IMR-90 (cell line): Measurements from ENCODE around the gene NOXO1. TPM values are rescaled to one million over a fixed set of nuclear protein-coding genes. Genes with fewer than 3 reads are reported as not detected.

ENCODE experiments used
- ATAC-seq: fragments of 200-7000 bp; cut with Tn5 transposase; 2 replicates; pipeline ENCODE4 v1.9.1; 2020; ENCODE audit warnings: low read depth, mild to moderate bottlenecking, moderate library complexity
- BruUV-seq: library from RNA; stranded (reverse); fragments of 400-500 nt; replicated peaks from 2 replicates; lab custom pipeline; 2021; lab: Mats Ljungman, UMichigan
- CTCF ChIA-PET: fragments of 300-600 bp; formaldehyde crosslinking; extraction: SDS; loops from one replicate; lab custom pipeline; 2021; ENCODE audit warnings: antibody characterized with exemption; lab: Yijun Ruan, JAX
- POLR2A ChIA-PET: fragments of 300-600 bp; sonication (Branson Sonifier 250); formaldehyde crosslinking; loops from one replicate; lab custom pipeline; 2022; ENCODE audit warnings: antibody characterized with exemption; ENCODE audit not compliant: unreplicated experiment; lab: Charles Lee
- DNase-seq: peaks from one replicate; pipeline ENCODE4 v3.0.0; 2013
- H2AFZ ChIP-seq: replicated peaks from 2 replicates; pipeline ENCODE3; 2013; ENCODE audit warnings: low read length, mild to moderate bottlenecking; ENCODE audit not compliant: poor library complexity
- H2AK5ac ChIP-seq: 2 replicates; pipeline ENCODE4 v1.6.1; 2013; ENCODE audit warnings: low read depth, low read length, inconsistent platforms
- H2AK9ac ChIP-seq: replicated peaks from 2 replicates; pipeline ENCODE3; 2013; ENCODE audit warnings: mild to moderate bottlenecking, low read depth, low read length, moderate library complexity; ENCODE audit not compliant: poor library complexity
- H2BK120ac ChIP-seq: 2 replicates; pipeline ENCODE4 v1.6.1; 2013; ENCODE audit warnings: low read depth, low read length, inconsistent platforms
- H2BK15ac ChIP-seq: 3 replicates; pipeline ENCODE4 v1.6.1; 2013; ENCODE audit warnings: low read depth, low read length, inconsistent platforms
- H2BK20ac ChIP-seq: 2 replicates; pipeline ENCODE4 v1.6.1; 2013; ENCODE audit warnings: low read depth, mild to moderate bottlenecking, inconsistent platforms, low read length, moderate library complexity
- H2BK5ac ChIP-seq: 2 replicates; pipeline ENCODE4 v1.6.1; 2013; ENCODE audit warnings: mild to moderate bottlenecking, low read depth, low read length, inconsistent platforms; ENCODE audit not compliant: poor library complexity, severe bottlenecking
- H3K14ac ChIP-seq: replicated peaks from 2 replicates; pipeline ENCODE4 v1.6.1; 2013; ENCODE audit warnings: low read depth, low read length, inconsistent platforms
- H3K18ac ChIP-seq: 2 replicates; pipeline ENCODE4 v1.6.1; 2013; ENCODE audit warnings: low read depth, low read length, control low read depth
- H3K23ac ChIP-seq: 2 replicates; pipeline ENCODE4 v1.6.1; 2013; ENCODE audit warnings: low read depth, low read length, inconsistent platforms
- H3K27ac ChIP-seq: 2 replicates; pipeline ENCODE4 v1.5.1; 2013; ENCODE audit warnings: mild to moderate bottlenecking, control low read depth, low read length; ENCODE audit not compliant: insufficient read depth
- H3K27me3 ChIP-seq: 2 replicates; pipeline ENCODE4 v1.6.1; 2013; ENCODE audit warnings: low read length; ENCODE audit not compliant: control insufficient read depth, insufficient read depth
- H3K36me3 ChIP-seq: 2 replicates; pipeline ENCODE4 v1.6.1; 2013; ENCODE audit warnings: low read length, mixed read lengths; ENCODE audit not compliant: control insufficient read depth, insufficient read depth
- H3K4ac ChIP-seq: 2 replicates; pipeline ENCODE4 v1.6.1; 2013; ENCODE audit warnings: low read depth, low read length, inconsistent platforms
- H3K4me1 ChIP-seq: 2 replicates; pipeline ENCODE4 v1.6.1; 2013; ENCODE audit warnings: low read length, mixed read lengths; ENCODE audit not compliant: control insufficient read depth, insufficient read depth
- H3K4me2 ChIP-seq: 2 replicates; pipeline ENCODE4 v1.6.1; 2013; ENCODE audit warnings: low read depth, mild to moderate bottlenecking, control low read depth, low read length, moderate library complexity
- H3K4me3 ChIP-seq: 2 replicates; pipeline ENCODE4 v1.5.1; 2013; ENCODE audit warnings: low read depth, mild to moderate bottlenecking, control low read depth, low read length, moderate library complexity; ENCODE audit not compliant: insufficient read depth
- H3K56ac ChIP-seq: 2 replicates; pipeline ENCODE4 v1.6.1; 2013; ENCODE audit warnings: low read length, inconsistent platforms; ENCODE audit not compliant: insufficient read depth; ENCODE audit errors: extremely low read depth
- H3K79me1 ChIP-seq, 2 experiments: 2 replicates each; pipeline ENCODE4 v1.6.1; 2013; ENCODE audit warnings: low read length in 2 of 2, inconsistent platforms in 1 of 2, low read depth in 1 of 2
- H3K9ac ChIP-seq: 2 replicates; pipeline ENCODE4 v1.6.1; 2013; ENCODE audit warnings: low read depth, low read length, control low read depth
- H3K9me1 ChIP-seq: 2 replicates; pipeline ENCODE4 v1.6.1; 2013; ENCODE audit warnings: low read length, inconsistent platforms; ENCODE audit not compliant: insufficient read depth
- H3K9me3 ChIP-seq: 2 replicates; pipeline ENCODE4 v1.6.1; 2013; ENCODE audit warnings: low read length; ENCODE audit not compliant: control insufficient read depth, insufficient read depth
- H4K20me1 ChIP-seq: 2 replicates; pipeline ENCODE4 v1.6.1; 2013; ENCODE audit warnings: low read length, inconsistent platforms; ENCODE audit not compliant: insufficient read depth
- H4K5ac ChIP-seq: 2 replicates; pipeline ENCODE4 v1.6.1; 2013; ENCODE audit warnings: mild to moderate bottlenecking, low read depth, low read length, control low read depth
- H4K8ac ChIP-seq, 2 experiments: 2 replicates each; pipeline ENCODE4 v1.6.1; 2013; ENCODE audit warnings: low read depth in 2 of 2, low read length in 2 of 2, control low read depth in 1 of 2, inconsistent platforms in 1 of 2
- H4K91ac ChIP-seq: 2 replicates; pipeline ENCODE4 v1.6.1; 2013; ENCODE audit warnings: low read depth, low read length, inconsistent platforms; ENCODE audit not compliant: insufficient read depth
- BHLHE40 ChIP-seq: fragments of 150-350 bp; IDR thresholded peaks from 2 replicates; pipeline ENCODE4 v1.6.1; 2016; ENCODE audit warnings: mild to moderate bottlenecking, low read depth, low read length
- CHD1 ChIP-seq: IDR thresholded peaks from 2 replicates; pipeline ENCODE4 v1.6.1; 2012; ENCODE audit warnings: low read depth, low read length, improper control_type of control experiment
- FOS ChIP-seq: fragments of 150-350 bp; IDR thresholded peaks from 2 replicates; pipeline ENCODE4 v1.6.1; 2016; ENCODE audit warnings: low read depth, low read length
- MAZ ChIP-seq: IDR thresholded peaks from 2 replicates; pipeline ENCODE4 v1.6.1; 2012; ENCODE audit warnings: low read depth, mild to moderate bottlenecking, low read length, improper control_type of control experiment, moderate library complexity, borderline replicate concordance
- MXI1 ChIP-seq: IDR thresholded peaks from 2 replicates; pipeline ENCODE4 v1.6.1; 2012; ENCODE audit warnings: low read depth, mild to moderate bottlenecking, low read length, moderate library complexity, borderline replicate concordance
- RAD21 ChIP-seq: IDR thresholded peaks from 2 replicates; pipeline ENCODE4 v1.6.1; 2012; ENCODE audit warnings: low read length, improper control_type of control experiment
- RCOR1 ChIP-seq: IDR thresholded peaks from 2 replicates; pipeline ENCODE4 v1.6.1; 2012; ENCODE audit warnings: mild to moderate bottlenecking, low read length, improper control_type of control experiment; ENCODE audit not compliant: insufficient replicate concordance
- RFX5 ChIP-seq: IDR thresholded peaks from 2 replicates; pipeline ENCODE4 v1.8.0; 2012; ENCODE audit warnings: low read depth, mild to moderate bottlenecking, low read length, moderate library complexity
- SMC3 ChIP-seq: fragments of 150-350 bp; IDR thresholded peaks from 2 replicates; pipeline ENCODE4 v1.6.1; 2016; ENCODE audit warnings: low read depth, mild to moderate bottlenecking, antibody characterized with exemption, low read length, moderate library complexity
- USF2 ChIP-seq: fragments of 150-350 bp; IDR thresholded peaks from 2 replicates; pipeline ENCODE4 v1.6.1; 2017; ENCODE audit warnings: mild to moderate bottlenecking, antibody characterized with exemption, low read length, low read depth
- WGBS, 2 experiments: methylation state at CpG; one replicate each; pipeline versions ENCODE4 v1.1.5 to v1.1.7; 2013; ENCODE audit warnings: missing lambda C conversion rate in 2 of 2; ENCODE audit not compliant: insufficient read length in 1 of 2; ENCODE audit errors: extremely low coverage in 2 of 2; 5-methylcytosine and 5-hydroxymethylcytosine counted together
- dilution Hi-C: fragments of 300-500 bp; cut with HindIII; formaldehyde crosslinking; loops from one replicate; pipeline ENCODE4 v1.14.3; 2018; ENCODE audit warnings: low sequenced_read_pairs; ENCODE audit not compliant: unreplicated experiment
- in situ Hi-C: fragments of 300-500 bp; cut with MboI; formaldehyde crosslinking; loops from 3 replicates; pipeline ENCODE4 v1.14.3; 2019; ENCODE audit warnings: low sequenced_read_pairs, inconsistent platforms, mixed read lengths
- intact Hi-C: fragments of 100-400 bp; cut with micrococcal nuclease; formaldehyde crosslinking; loops from 2 replicates; pipeline ENCODE4 v1.10.0; 2022
- polyA plus RNA-seq, 3 experiments: library from polyadenylated mRNA; depleted of rRNA; stranded (reverse); fragments of >200 nt; gene quantifications; 2 replicates each; pipeline ENCODE4 v1.2.3, GENCODE V29; 2012; ENCODE audit warnings: low replicate concordance in 1 of 3
- total RNA-seq: library from RNA; depleted of rRNA; stranded (reverse); fragments of >200 nt; gene quantifications from 2 replicates; pipeline ENCODE4 v1.2.3, GENCODE V29; 2012
- TF ChIP-seq, protein P1 (sequence below): conservative IDR thresholded peaks from 2 replicates; pipeline ENCODE4 v1.5.1; 2012; ENCODE audit warnings: mild to moderate bottlenecking, low read depth, low read length, improper control_type of control experiment
- TF ChIP-seq, protein P2 (sequence below): fragments of 150-350 bp; IDR thresholded peaks from 2 replicates; pipeline ENCODE4 v1.6.1; 2016; ENCODE audit warnings: low read depth, mild to moderate bottlenecking, low read length, moderate library complexity, borderline replicate concordance

NOXO1 gene
- total and polyA plus RNA-seq, 2 of the 4 experiments (the other 2 are of a cell fraction) = 0.56 TPM; not detected in 1

DNA sequence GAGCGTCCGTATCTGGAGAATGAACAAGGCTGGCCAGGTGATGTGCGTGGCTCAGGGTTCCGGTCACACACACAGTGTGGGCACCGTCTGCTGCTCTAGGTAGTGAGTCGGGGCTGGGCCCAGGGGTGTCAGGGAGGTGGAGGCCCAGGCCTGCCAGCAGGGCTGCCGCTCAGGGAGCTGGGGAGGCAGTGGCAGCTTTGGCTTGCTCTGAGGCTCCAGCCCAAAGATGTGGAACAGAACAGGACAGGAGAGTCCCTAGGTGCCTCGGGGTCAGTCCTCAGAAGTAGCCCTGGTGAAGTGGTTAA lies 5.1 kb downstream of the NOXO1 start:
- no peak overlapping the region for H3K4me2 ChIP-seq
- no peak overlapping the region for H2BK15ac ChIP-seq
- H2BK20ac ChIP-seq = no peak overlapping the region
- no peak overlapping the region for H3K56ac ChIP-seq
- H3K23ac ChIP-seq = no peak overlapping the region
- POLR2A ChIA-PET = no interaction called here
- H3K36me3 ChIP-seq = peaks cover 48% of the 10 kb centered on the region
- in situ Hi-C loops = no loop called here
- H3K14ac ChIP-seq = no peak overlapping the region
- ATAC-seq (no peak), DNase-seq (no peak)
- 98% methylated on average over 5 of the region's 8 CpGs; no CpG with 5 or more reads in 1 of the 2 experiments for WGBS, 2 experiments
- no peak overlapping the region for H2AK5ac ChIP-seq
- H3K9ac ChIP-seq = no peak overlapping the region
- CTCF ChIA-PET = no interaction called here
- peaks cover 3% of the 10 kb centered on the region; the same call in 1 of the 2 replicates for H3K4me1 ChIP-seq
- intact Hi-C loops = no loop called here
- no peak overlapping the region for H3K4ac ChIP-seq
- no peaks in the 10 kb centered on the region for H3K9me3 ChIP-seq
- H2AK9ac ChIP-seq = no peak overlapping the region
- TF ChIP-seq SMC3 (no peak), BHLHE40 (no peak), MXI1 (no peak), RAD21 (no peak), MAZ (no peak), RFX5 (no peak), FOS (no peak), USF2 (no peak), CHD1 (no peak), RCOR1 (no peak)
- TF ChIP-seq, protein P1, sequence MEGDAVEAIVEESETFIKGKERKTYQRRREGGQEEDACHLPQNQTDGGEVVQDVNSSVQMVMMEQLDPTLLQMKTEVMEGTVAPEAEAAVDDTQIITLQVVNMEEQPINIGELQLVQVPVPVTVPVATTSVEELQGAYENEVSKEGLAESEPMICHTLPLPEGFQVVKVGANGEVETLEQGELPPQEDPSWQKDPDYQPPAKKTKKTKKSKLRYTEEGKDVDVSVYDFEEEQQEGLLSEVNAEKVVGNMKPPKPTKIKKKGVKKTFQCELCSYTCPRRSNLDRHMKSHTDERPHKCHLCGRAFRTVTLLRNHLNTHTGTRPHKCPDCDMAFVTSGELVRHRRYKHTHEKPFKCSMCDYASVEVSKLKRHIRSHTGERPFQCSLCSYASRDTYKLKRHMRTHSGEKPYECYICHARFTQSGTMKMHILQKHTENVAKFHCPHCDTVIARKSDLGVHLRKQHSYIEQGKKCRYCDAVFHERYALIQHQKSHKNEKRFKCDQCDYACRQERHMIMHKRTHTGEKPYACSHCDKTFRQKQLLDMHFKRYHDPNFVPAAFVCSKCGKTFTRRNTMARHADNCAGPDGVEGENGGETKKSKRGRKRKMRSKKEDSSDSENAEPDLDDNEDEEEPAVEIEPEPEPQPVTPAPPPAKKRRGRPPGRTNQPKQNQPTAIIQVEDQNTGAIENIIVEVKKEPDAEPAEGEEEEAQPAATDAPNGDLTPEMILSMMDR = no peak
- TF ChIP-seq, protein P2, sequence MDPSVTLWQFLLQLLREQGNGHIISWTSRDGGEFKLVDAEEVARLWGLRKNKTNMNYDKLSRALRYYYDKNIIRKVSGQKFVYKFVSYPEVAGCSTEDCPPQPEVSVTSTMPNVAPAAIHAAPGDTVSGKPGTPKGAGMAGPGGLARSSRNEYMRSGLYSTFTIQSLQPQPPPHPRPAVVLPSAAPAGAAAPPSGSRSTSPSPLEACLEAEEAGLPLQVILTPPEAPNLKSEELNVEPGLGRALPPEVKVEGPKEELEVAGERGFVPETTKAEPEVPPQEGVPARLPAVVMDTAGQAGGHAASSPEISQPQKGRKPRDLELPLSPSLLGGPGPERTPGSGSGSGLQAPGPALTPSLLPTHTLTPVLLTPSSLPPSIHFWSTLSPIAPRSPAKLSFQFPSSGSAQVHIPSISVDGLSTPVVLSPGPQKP = no peak
- no peak overlapping the region for H3K27ac ChIP-seq
- dilution Hi-C loops = no loop called here
- no peak overlapping the region for H4K8ac ChIP-seq
- peaks cover 15% of the 10 kb centered on the region; the same call in 1 of the 2 replicates for H3K27me3 ChIP-seq
- no peaks in the 10 kb centered on the region for H3K9me1 ChIP-seq
- H4K20me1 ChIP-seq = no peaks in the 10 kb centered on the region; the same call in 1 of the 2 replicates
- H3K18ac ChIP-seq = no peak overlapping the region
- H3K4me3 ChIP-seq = no peak overlapping the region
- peaks cover 0 to 26% of the 10 kb centered on the region in 2 experiments; a peak in 3 of 4 replicates for H3K79me1 ChIP-seq
- H4K5ac ChIP-seq = no peak overlapping the region
- no peak overlapping the region for H2BK5ac ChIP-seq
- H4K91ac ChIP-seq = no peak overlapping the region
- H2AFZ ChIP-seq = peak overlapping the region; percentile 21
- H2BK120ac ChIP-seq = no peak overlapping the region
- BruUV-seq = no TSS peak
